T-cell (primary cell): Measurements from ENCODE around the gene FKBP4. TPM values are rescaled to one million over a fixed set of nuclear protein-coding genes. Genes with fewer than 3 reads are reported as not detected.
A peak's percentile ranks its signal among the peaks of the same experiment; 100 is the strongest.

Source experiments
- ATAC-seq, 4 experiments: fragments of 200-7000 bp in 3 of 4; fragments of 150-1000 bp in 1 of 4; cut with Tn5 transposase; replicated peaks in 1 of 4; 1 replicate in 3 of 4; 2 replicates in 1 of 4; pipeline ENCODE4 v1.10.0; 2021; ENCODE audit warnings: moderate library complexity in 3 of 4, mild to moderate bottlenecking in 2 of 4, moderate number of reproducible peaks in 1 of 4
- CTCF ChIA-PET, 2 donors: fragments of 300-600 bp; sonication (Branson Sonifier 250); formaldehyde crosslinking; loops; one replicate each; lab custom pipeline; 2022; ENCODE audit warnings: antibody characterized with exemption in 2 of 2; lab: Charles Lee
- POLR2A ChIA-PET, 2 donors: fragments of 300-600 bp; sonication (Branson Sonifier 250); formaldehyde crosslinking; loops; one replicate each; lab custom pipeline; 2022; ENCODE audit warnings: antibody characterized with exemption in 2 of 2; lab: Charles Lee
- DNase-seq, 35 experiments: peaks; one replicate each; pipeline versions ENCODE4 v3.0.0 to v3.0.0-alpha.2; 2013 to 2023
- H3K27ac ChIP-seq: one replicate; pipeline ENCODE4 v1.5.1; 2013; ENCODE audit warnings: low read length
- H3K27me3 ChIP-seq, 2 experiments: replicated peaks in 1 of 2; 1 replicate in 1 of 2; 2 replicates in 1 of 2; pipeline versions ENCODE4 v1.6.1 to v1.7.0; 2013; ENCODE audit warnings: low read length in 1 of 2, mixed read lengths in 1 of 2; ENCODE audit not compliant: control insufficient read depth in 2 of 2, insufficient read depth in 2 of 2; ENCODE audit errors: extremely low read depth in 1 of 2
- H3K36me3 ChIP-seq, 2 donors: 1 replicate in 1 of 2; 2 replicates in 1 of 2; pipeline versions ENCODE4 v1.6.1 to v1.7.0; 2013; ENCODE audit warnings: low read length in 1 of 2; ENCODE audit not compliant: control insufficient read depth in 2 of 2, insufficient read depth in 1 of 2; ENCODE audit errors: extremely low read depth in 1 of 2
- H3K4me1 ChIP-seq, 2 experiments: 1 replicate in 1 of 2; 2 replicates in 1 of 2; pipeline versions ENCODE4 v1.6.1 to v1.7.0; 2013; ENCODE audit warnings: low read length in 2 of 2, mixed read lengths in 1 of 2; ENCODE audit not compliant: insufficient read depth in 2 of 2, control insufficient read depth in 1 of 2; ENCODE audit errors: extremely low read depth in 1 of 2
- H3K4me3 ChIP-seq, 2 donors: 1 replicate in 1 of 2; 2 replicates in 1 of 2; pipeline versions ENCODE4 v1.5.1 to v1.7.0; 2013; ENCODE audit warnings: mild to moderate bottlenecking in 2 of 2, low read length in 1 of 2, moderate library complexity in 1 of 2; ENCODE audit not compliant: control insufficient read depth in 1 of 2; ENCODE audit errors: extremely low read depth in 1 of 2
- H3K9me3 ChIP-seq: 2 replicates; pipeline ENCODE4 v1.7.0; 2013
- H3K27ac Mint-ChIP-seq, 2 donors: one replicate each; pipeline ENCODE4 v1.8.0; 2020 to 2021; ENCODE audit warnings: mild to moderate bottlenecking in 2 of 2, mixed read lengths in 2 of 2
- H3K27me3 Mint-ChIP-seq, 2 donors: one replicate each; pipeline ENCODE4 v1.8.0; 2021 to 2022; ENCODE audit warnings: mixed read lengths in 2 of 2
- H3K36me3 Mint-ChIP-seq: one replicate; pipeline ENCODE4 v1.8.0; 2021; ENCODE audit warnings: mixed read lengths
- H3K4me1 Mint-ChIP-seq, 3 donors: one replicate each; pipeline ENCODE4 v1.8.0; 2020 to 2022; ENCODE audit warnings: mixed read lengths in 3 of 3, mild to moderate bottlenecking in 1 of 3
- H3K4me3 Mint-ChIP-seq, 3 donors: one replicate each; pipeline ENCODE4 v1.8.0; 2020 to 2022; ENCODE audit warnings: mild to moderate bottlenecking in 3 of 3, mixed read lengths in 3 of 3, moderate library complexity in 3 of 3
- H3K9me3 Mint-ChIP-seq, 3 donors: one replicate each; pipeline ENCODE4 v1.8.0; 2020 to 2022; ENCODE audit warnings: mixed read lengths in 3 of 3
- WGBS: methylation state at CpG from one replicate; pipeline ENCODE4 v1.1.5; 2013; ENCODE audit warnings: missing lambda C conversion rate; ENCODE audit not compliant: insufficient coverage; 5-methylcytosine and 5-hydroxymethylcytosine counted together
- total RNA-seq, 35 experiments: library from RNA in 6 of 35; stranded (reverse) in 6 of 35; fragments of 120-200 nt in 1 of 35; gene quantifications; one replicate each; pipeline versions ENCODE4 v1.2.1 to v1.2.4 and lab custom pipeline; 2013 to 2026

The FKBP4 gene
- total RNA-seq, 5 donors from 2014 or later (not counting 1 experiment from before 2014, with no cell fraction given): 47.7 to 61.3 (median 52.5) TPM

- Mint-ChIP-seq H3K27ac (no peak overlapping the region), H3K36me3 (no peaks in the 10 kb centered on the region), H3K9me3 (no peaks in the 10 kb centered on the region), H3K4me1 (peaks cover 1 to 8% (median 3%) of the 10 kb centered on the region in 3 donors), H3K4me3 (no peak overlapping the region), H3K27me3 (no peaks in the 10 kb centered on the region)
- CTCF ChIA-PET: no interaction called here
- POLR2A ChIA-PET: no interaction called here
- Histone ChIP-seq H3K4me3 (no peak overlapping the region), H3K36me3 (no peaks in the 10 kb centered on the region), H3K27ac (no peak overlapping the region), H3K9me3 (no peaks in the 10 kb centered on the region), H3K4me1 (peaks cover 2 to 12% of the 10 kb centered on the region in 2 experiments), H3K27me3 (no peaks in the 10 kb centered on the region)
- 83% methylated on average over 1 of the region's 6 CpGs for WGBS
- ATAC-seq (no peak), DNase-seq (no peak)
Observed at GRCh38 chr12:2791089-2791488, 3.7 kb upstream of the FKBP4 start.

- Histone ChIP-seq H3K27me3 (no peaks in the 10 kb centered on the region), H3K27ac (no peak overlapping the region), H3K4me1 (peaks cover 4 to 28% of the 10 kb centered on the region in 2 experiments), H3K36me3 (peaks cover 4 to 5% of the 10 kb centered on the region in 2 donors), H3K4me3 (no peak overlapping the region), H3K9me3 (no peaks in the 10 kb centered on the region)
- DNase-seq (no peak), ATAC-seq (no peak)
- ChIA-PET POLR2A (no interaction called here), CTCF (interaction anchor here in 1 of 2 donors (0.6 to 0.9 kb wide), 2 partner anchors 101 to 110 kb away, joined by 3 to 4 read pairs; no protein-coding TSS in a partner anchor)
- peaks cover 4% of the 10 kb centered on the region for H3K36me3 Mint-ChIP-seq
- WGBS: 78% methylated on average over 16 of the region's 25 CpGs
- H3K4me1 Mint-ChIP-seq: peaks cover 18 to 24% (median 18%) of the 10 kb centered on the region in 3 donors
- no peaks in the 10 kb centered on the region for H3K27me3 Mint-ChIP-seq
- H3K9me3 Mint-ChIP-seq: no peaks in the 10 kb centered on the region
- peak overlapping the region in 1 of 2 donors; percentile 2 for H3K27ac Mint-ChIP-seq
- H3K4me3 Mint-ChIP-seq: peak overlapping the region; percentile 76 to 83 (median 82)
Observed at GRCh38 chr12:2792671-2793500, 1.9 kb upstream of the FKBP4 start.

GRCh38 chr12:2793561-2793960 is 1.2 kb upstream of the FKBP4 start:
- Mint-ChIP-seq H3K9me3 (no peaks in the 10 kb centered on the region), H3K4me1 (peaks cover 18 to 28% (median 22%) of the 10 kb centered on the region in 3 donors), H3K36me3 (peaks cover 7% of the 10 kb centered on the region), H3K27me3 (no peaks in the 10 kb centered on the region), H3K27ac (no peak overlapping the region), H3K4me3 (peak overlapping the region; percentile 76 to 83 (median 82))
- no peaks in the 10 kb centered on the region for H3K9me3 ChIP-seq
- no peak for DNase-seq
- no peaks in the 10 kb centered on the region for H3K27me3 ChIP-seq
- ChIA-PET CTCF (interaction anchor here in 1 of 2 donors (0.9 kb wide), 1 partner anchor 110 kb away, joined by 3 read pairs; no protein-coding TSS in a partner anchor), POLR2A (no interaction called here)
- no peak for ATAC-seq
- H3K4me1 ChIP-seq: peaks cover 4 to 29% of the 10 kb centered on the region in 2 experiments
- 99% methylated on average over 12 of the region's 21 CpGs for WGBS
- no peak overlapping the region for H3K27ac ChIP-seq
- H3K36me3 ChIP-seq: peaks cover 4 to 12% of the 10 kb centered on the region in 2 donors
- H3K4me3 ChIP-seq: no peak overlapping the region

- Histone ChIP-seq H3K27ac (peak overlapping the region; percentile 35), H3K27me3 (no peaks in the 10 kb centered on the region), H3K4me1 (peaks cover 4 to 29% of the 10 kb centered on the region in 2 experiments), H3K9me3 (no peaks in the 10 kb centered on the region), H3K4me3 (peak overlapping the region; percentile 65 to 67), H3K36me3 (peaks cover 4 to 19% of the 10 kb centered on the region in 2 donors)
- Mint-ChIP-seq H3K4me1 (peaks cover 18 to 28% (median 25%) of the 10 kb centered on the region in 3 donors), H3K9me3 (no peaks in the 10 kb centered on the region), H3K36me3 (peaks cover 14% of the 10 kb centered on the region), H3K27ac (no peak overlapping the region), H3K4me3 (peak overlapping the region; percentile 76 to 83 (median 82)), H3K27me3 (no peaks in the 10 kb centered on the region)
- ATAC-seq: peak; percentile 1 to 17 (median 4)
- 8% methylated on average over 35 of the region's 49 CpGs for WGBS
- peak in 12 of 35 experiments; percentile 8 to 30 (median 15) for DNase-seq
- ChIA-PET POLR2A (interaction anchor here in 1 of 2 donors (0.5 to 0.7 kb wide), 3 partner anchors 17 to 98 kb away, joined by 3 to 7 read pairs (median 4); no protein-coding TSS in a partner anchor), CTCF (interaction anchor here in 1 of 2 donors (0.8 to 1.0 kb wide), 2 partner anchors 10 to 103 kb away, joined by 3 to 4 read pairs; no protein-coding TSS in a partner anchor)
Observed at GRCh38 chr12:2794191-2794735, 507 bp upstream of the FKBP4 start.

GRCh38 chr12:2795291-2796186 is 769 bp downstream of the FKBP4 start:
- no peaks in the 10 kb centered on the region for H3K9me3 ChIP-seq
- ATAC-seq: peak; percentile 70 to 79 (median 72)
- H3K36me3 ChIP-seq: peaks cover 4 to 32% of the 10 kb centered on the region in 2 donors
- under 1% methylated on average over 96 of the region's 111 CpGs for WGBS
- peaks cover 18 to 28% (median 25%) of the 10 kb centered on the region in 3 donors for H3K4me1 Mint-ChIP-seq
- H3K4me3 ChIP-seq: peak overlapping the region; percentile 77 to 79
- peak; percentile 16 to 80 (median 57) for DNase-seq
- H3K27ac ChIP-seq: peak overlapping the region; percentile 32
- H3K4me3 Mint-ChIP-seq: peak overlapping the region; percentile 84 to 95 (median 89)
- ChIA-PET CTCF (interaction anchor here (1.0 to 1.7 kb wide), 3 partner anchors 11 to 113 kb away, joined by 3 to 4 read pairs (median 3); no protein-coding TSS in a partner anchor), POLR2A (no interaction called here)
- peaks cover 24% of the 10 kb centered on the region for H3K36me3 Mint-ChIP-seq
- no peaks in the 10 kb centered on the region for H3K9me3 Mint-ChIP-seq
- no peaks in the 10 kb centered on the region for H3K27me3 ChIP-seq
- H3K27me3 Mint-ChIP-seq: no peaks in the 10 kb centered on the region
- H3K4me1 ChIP-seq: peaks cover 4 to 29% of the 10 kb centered on the region in 2 experiments
- H3K27ac Mint-ChIP-seq: peak overlapping the region; percentile 77 to 78
